Gastroesophageal sphincter (tissue), 3 donors: ENCODE data around the gene NFKBIZ.
"Not testable (repeated sequence)": the region's sequence is repeated elsewhere in the genome, so short reads cannot be mapped to it uniquely, and the experiment has no call there.

Experiments
- CTCF ChIP-seq, 4 experiments: fragments of 200-600 bp in 2 of 4; fragments of 450-650 bp in 2 of 4; sonication (generic) in 1 of 4; IDR thresholded peaks; one replicate each; pipeline ENCODE4 v1.5.1; 2017 to 2019; ENCODE audit warnings: antibody characterized with exemption in 4 of 4, mild to moderate bottlenecking in 2 of 4, moderate library complexity in 2 of 4
- EP300 ChIP-seq: sonication (generic); formaldehyde crosslinking; IDR thresholded peaks from one replicate; pipeline ENCODE4 v1.6.1; 2017; ENCODE audit warnings: antibody characterized with exemption, mild to moderate bottlenecking
- POLR2A ChIP-seq, 2 donors: fragments of 450-650 bp; IDR thresholded peaks; one replicate each; pipeline ENCODE4 v1.6.1; 2017; ENCODE audit warnings: antibody characterized with exemption in 2 of 2, mild to moderate bottlenecking in 2 of 2, moderate library complexity in 1 of 2
- POLR2AphosphoS5 ChIP-seq: sonication (generic); formaldehyde crosslinking; IDR thresholded peaks from one replicate; pipeline ENCODE4 v1.6.1; 2017; ENCODE audit warnings: antibody characterized with exemption

- peak; percentile 49 for TF ChIP-seq POLR2AphosphoS5
- TF ChIP-seq CTCF (IDR thresholded peaks at IDR 0.05); POLR2A (IDR thresholded peaks at IDR 0.05); EP300: not testable (repeated sequence)
These were observed 15.6 kb downstream of the NFKBIZ start for GRCh38 chr3:101864926-101865325.
